PFSK-1 (cell line): ENCODE measurements around the gene OSBPL2.

Source experiments
- FOXP2 ChIP-seq: optimal IDR thresholded peaks from 2 replicates; pipeline ENCODE3; 2011; ENCODE audit warnings: borderline replicate concordance, control low read depth, inconsistent platforms; ENCODE audit not compliant: insufficient read depth; ENCODE audit errors: extremely low read length, extremely low read depth
- POLR2AphosphoS5 ChIP-seq: IDR thresholded peaks from 2 replicates; pipeline ENCODE4 v1.6.1; 2012; ENCODE audit warnings: low read depth, mild to moderate bottlenecking, control low read depth, low read length, moderate library complexity
- SIN3A ChIP-seq: IDR thresholded peaks from 2 replicates; pipeline ENCODE4 v1.6.1; 2012; ENCODE audit warnings: mild to moderate bottlenecking, low read length, moderate library complexity, borderline replicate concordance; ENCODE audit not compliant: insufficient read depth
- TAF1 ChIP-seq: IDR thresholded peaks from 2 replicates; pipeline ENCODE4 v1.6.1; 2012; ENCODE audit warnings: low read length, control low read depth, borderline replicate concordance; ENCODE audit not compliant: insufficient read depth
- TF ChIP-seq, protein P1 (sequence below), 2 experiments: IDR thresholded peaks; 2 replicates each; pipeline versions ENCODE4 v1.6.1 to v1.8.0; 2011 to 2012; ENCODE audit warnings: low read depth in 2 of 2, low read length in 2 of 2, control low read depth in 1 of 2, inconsistent platforms in 1 of 2, mild to moderate bottlenecking in 1 of 2, moderate library complexity in 1 of 2; ENCODE audit not compliant: insufficient read depth in 1 of 2

OSBPL2 gene

GRCh38 chr20:62274332-62274950 is 36.1 kb downstream of the OSBPL2 start:
- no peak for TF ChIP-seq POLR2AphosphoS5
- TF ChIP-seq TAF1: no peak
- TF ChIP-seq, protein P1, sequence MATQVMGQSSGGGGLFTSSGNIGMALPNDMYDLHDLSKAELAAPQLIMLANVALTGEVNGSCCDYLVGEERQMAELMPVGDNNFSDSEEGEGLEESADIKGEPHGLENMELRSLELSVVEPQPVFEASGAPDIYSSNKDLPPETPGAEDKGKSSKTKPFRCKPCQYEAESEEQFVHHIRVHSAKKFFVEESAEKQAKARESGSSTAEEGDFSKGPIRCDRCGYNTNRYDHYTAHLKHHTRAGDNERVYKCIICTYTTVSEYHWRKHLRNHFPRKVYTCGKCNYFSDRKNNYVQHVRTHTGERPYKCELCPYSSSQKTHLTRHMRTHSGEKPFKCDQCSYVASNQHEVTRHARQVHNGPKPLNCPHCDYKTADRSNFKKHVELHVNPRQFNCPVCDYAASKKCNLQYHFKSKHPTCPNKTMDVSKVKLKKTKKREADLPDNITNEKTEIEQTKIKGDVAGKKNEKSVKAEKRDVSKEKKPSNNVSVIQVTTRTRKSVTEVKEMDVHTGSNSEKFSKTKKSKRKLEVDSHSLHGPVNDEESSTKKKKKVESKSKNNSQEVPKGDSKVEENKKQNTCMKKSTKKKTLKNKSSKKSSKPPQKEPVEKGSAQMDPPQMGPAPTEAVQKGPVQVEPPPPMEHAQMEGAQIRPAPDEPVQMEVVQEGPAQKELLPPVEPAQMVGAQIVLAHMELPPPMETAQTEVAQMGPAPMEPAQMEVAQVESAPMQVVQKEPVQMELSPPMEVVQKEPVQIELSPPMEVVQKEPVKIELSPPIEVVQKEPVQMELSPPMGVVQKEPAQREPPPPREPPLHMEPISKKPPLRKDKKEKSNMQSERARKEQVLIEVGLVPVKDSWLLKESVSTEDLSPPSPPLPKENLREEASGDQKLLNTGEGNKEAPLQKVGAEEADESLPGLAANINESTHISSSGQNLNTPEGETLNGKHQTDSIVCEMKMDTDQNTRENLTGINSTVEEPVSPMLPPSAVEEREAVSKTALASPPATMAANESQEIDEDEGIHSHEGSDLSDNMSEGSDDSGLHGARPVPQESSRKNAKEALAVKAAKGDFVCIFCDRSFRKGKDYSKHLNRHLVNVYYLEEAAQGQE (IDR thresholded peaks at IDR 0.05; ENCODE audit: insufficient read depth in 1 of 2, low read depth in 2 of 2, low read length in 2 of 2): no peak
- no peak for TF ChIP-seq FOXP2
- TF ChIP-seq SIN3A: no peak

GRCh38 chr20:62275219-62275618 is 36.9 kb downstream of the OSBPL2 start:
- TF ChIP-seq, protein P1 (IDR thresholded peaks at IDR 0.05; ENCODE audit: insufficient read depth in 1 of 2, low read depth in 2 of 2, low read length in 2 of 2): no peak
- TF ChIP-seq FOXP2: no peak
- TF ChIP-seq POLR2AphosphoS5: no peak
- no peak for TF ChIP-seq SIN3A
- TF ChIP-seq TAF1: no peak

DNA sequence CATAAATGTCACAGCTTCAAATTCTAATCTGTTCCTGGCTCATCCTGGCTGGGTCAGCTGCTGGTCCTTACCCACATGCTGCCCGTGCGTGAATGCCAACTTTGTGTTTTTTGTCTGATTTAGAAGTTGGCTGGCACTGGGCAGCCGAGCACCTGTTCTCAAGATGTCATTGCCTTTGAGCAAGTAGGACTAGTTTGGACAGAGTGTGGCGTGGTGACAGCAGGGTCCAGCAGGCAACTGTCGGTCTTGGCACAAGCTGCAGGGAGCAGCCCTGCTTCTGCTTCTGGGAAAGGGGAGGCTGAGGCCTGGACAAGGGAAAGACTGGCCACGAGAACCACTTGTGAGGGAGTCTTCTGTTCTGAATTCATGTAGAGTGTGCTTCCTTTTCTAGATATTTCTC is 38.1 kb downstream of the OSBPL2 start:
- TF ChIP-seq, protein P1 (IDR thresholded peaks at IDR 0.05; ENCODE audit: insufficient read depth in 1 of 2, low read depth in 2 of 2, low read length in 2 of 2): no peak
- TF ChIP-seq FOXP2 (no peak), SIN3A (no peak), TAF1 (no peak), POLR2AphosphoS5 (no peak)

GRCh38 chr20:62277253-62277652 is 38.9 kb downstream of the OSBPL2 start:
- TF ChIP-seq, protein P1 (IDR thresholded peaks at IDR 0.05; ENCODE audit: insufficient read depth in 1 of 2, low read depth in 2 of 2, low read length in 2 of 2): no peak

GRCh38 chr20:62280303-62280702 is 42.0 kb downstream of the OSBPL2 start:
- TF ChIP-seq, protein P1 (IDR thresholded peaks at IDR 0.05; ENCODE audit: insufficient read depth in 1 of 2, low read depth in 2 of 2, low read length in 2 of 2): no peak
- TF ChIP-seq SIN3A: no peak
- TF ChIP-seq TAF1: no peak
